Endometrial microvascular endothelial cells (primary cell): Measurements from ENCODE around the gene MSI2. TPM values are rescaled to one million over a fixed set of nuclear protein-coding genes. Genes with fewer than 3 reads are reported as not detected.

Experiments used
- in situ Hi-C: cut with HindIII; loops from 2 replicates; pipeline ENCODE4 v1.10.0; 2017; ENCODE audit warnings: low sequenced_read_pairs, low pct_unique_long_range_greater_than_20kb; ENCODE audit errors: inconsistent ontology term
- total RNA-seq: library from RNA; depleted of rRNA; stranded (reverse); fragments of >200 nt; gene quantifications from one replicate; pipeline ENCODE4 v1.2.3, GENCODE V29; 2015; ENCODE audit errors: inconsistent ontology term

MSI2 gene
- total RNA-seq, 1 donor from 2014 or later, result 19.2 TPM

GRCh38 chr17:57570724-57571344, 314.5 kb downstream of the MSI2 start:
- in situ Hi-C loops, result no loop called here

DNA sequence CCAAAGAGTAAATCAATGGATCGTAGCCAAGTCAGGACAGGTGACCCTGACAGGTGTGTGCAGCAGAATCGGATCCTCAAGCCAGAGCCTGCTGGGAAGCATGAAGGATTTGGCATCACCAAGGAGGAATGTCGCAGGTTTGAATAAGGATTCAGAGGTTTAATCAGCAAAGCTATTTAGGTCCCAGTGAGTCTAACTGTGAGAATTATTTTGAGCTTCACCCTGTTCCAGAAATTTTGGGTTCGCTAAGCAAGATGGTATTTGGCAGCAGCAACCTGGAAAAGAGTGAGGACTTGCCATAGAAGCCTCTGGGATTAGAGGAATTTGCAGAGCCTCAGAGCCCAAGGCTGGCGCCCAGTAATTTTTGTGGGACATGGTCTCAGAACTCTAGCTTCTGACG, 315.7 kb downstream of the MSI2 start:
- in situ Hi-C loops, result no loop called here

- in situ Hi-C loops, result no loop called here
Observed at GRCh38 chr17:57572600-57572999, 316.3 kb downstream of the MSI2 start.

- in situ Hi-C loops, result no loop called here
Observed at GRCh38 chr17:57574040-57574513, 317.8 kb downstream of the MSI2 start.

DNA sequence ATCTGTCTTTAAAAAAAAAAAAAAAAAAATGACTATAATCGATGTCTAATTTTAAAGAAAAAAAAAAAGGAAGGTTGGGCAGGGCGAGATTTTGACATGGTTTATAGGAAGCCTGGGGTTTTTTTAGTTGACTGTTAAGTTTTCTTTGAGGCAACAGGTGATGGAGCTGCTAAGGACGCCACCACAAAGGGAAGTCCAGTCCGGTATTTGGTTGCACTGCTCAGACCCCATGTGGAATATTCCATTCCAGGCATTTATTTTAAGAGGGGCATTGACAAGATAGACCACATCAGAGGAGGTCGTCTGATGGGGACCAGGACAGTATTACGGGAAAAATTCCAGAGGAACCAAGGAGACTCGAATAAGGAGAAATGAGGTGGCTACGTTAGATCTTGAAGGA, 320.4 kb downstream of the MSI2 start:
- in situ Hi-C loops, result loop anchor here (25.0 kb wide), 1 partner anchor 139 kb away; no protein-coding TSS in a partner anchor

DNA sequence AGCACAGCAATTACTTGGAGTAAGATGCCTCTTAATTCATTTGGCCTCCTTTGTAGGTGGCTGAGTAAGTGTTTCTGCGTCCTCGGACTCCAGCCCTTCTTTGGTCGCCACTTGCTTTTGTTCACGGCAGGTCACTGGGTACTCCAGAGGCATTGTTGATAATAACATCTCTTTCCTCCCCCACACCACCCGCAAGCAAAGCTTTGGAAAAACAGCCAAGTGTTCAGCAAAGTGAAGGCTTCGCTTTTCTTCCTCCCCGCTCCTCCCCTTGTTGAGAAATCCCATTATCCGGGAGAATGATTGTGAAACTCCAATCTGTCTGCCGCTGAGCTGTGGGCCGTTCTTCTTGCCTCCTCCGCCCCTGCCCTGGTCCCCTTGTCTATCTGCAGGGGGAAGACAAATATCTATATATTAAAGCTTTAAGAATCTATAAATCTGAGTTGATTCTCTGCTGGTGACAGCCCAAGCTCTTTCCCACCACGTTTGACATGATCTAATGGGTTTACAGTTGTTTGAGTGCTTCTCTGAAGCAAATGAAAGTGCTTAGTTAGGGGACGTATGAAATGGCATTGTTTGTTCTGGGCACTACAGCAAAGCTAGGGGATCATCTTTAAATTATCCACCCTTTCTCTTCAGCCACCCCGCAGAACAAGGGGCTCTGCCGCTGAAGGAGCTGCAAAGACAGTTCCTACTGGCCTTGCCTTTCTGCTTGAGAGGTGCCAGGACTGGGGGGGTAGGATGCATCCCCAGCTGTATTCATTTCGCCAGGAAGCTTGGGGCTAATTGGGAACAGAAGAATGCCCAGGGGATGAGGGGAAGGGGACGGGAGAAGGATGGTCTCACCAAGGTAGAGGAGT, 321.7 kb downstream of the MSI2 start:
- in situ Hi-C loops, result loop anchor here (25.0 kb wide), 1 partner anchor 141 kb away; no protein-coding TSS in a partner anchor

GRCh38 chr17:57578608-57579225, 322.4 kb downstream of the MSI2 start:
- in situ Hi-C loops, result loop anchor here (25.0 kb wide), 1 partner anchor 141 kb away; no protein-coding TSS in a partner anchor

- in situ Hi-C loops, result loop anchor here (25.0 kb wide), 1 partner anchor 142 kb away; no protein-coding TSS in a partner anchor
Observed at GRCh38 chr17:57579245-57579644, 322.9 kb downstream of the MSI2 start.

- in situ Hi-C loops, result loop anchor here (25.0 kb wide), 1 partner anchor 143 kb away; no protein-coding TSS in a partner anchor
Observed at GRCh38 chr17:57580055-57580739, 323.9 kb downstream of the MSI2 start.

GRCh38 chr17:57582881-57583756, 326.8 kb downstream of the MSI2 start:
- in situ Hi-C loops, result loop anchor here (25.0 kb wide), 1 partner anchor 146 kb away; no protein-coding TSS in a partner anchor

DNA sequence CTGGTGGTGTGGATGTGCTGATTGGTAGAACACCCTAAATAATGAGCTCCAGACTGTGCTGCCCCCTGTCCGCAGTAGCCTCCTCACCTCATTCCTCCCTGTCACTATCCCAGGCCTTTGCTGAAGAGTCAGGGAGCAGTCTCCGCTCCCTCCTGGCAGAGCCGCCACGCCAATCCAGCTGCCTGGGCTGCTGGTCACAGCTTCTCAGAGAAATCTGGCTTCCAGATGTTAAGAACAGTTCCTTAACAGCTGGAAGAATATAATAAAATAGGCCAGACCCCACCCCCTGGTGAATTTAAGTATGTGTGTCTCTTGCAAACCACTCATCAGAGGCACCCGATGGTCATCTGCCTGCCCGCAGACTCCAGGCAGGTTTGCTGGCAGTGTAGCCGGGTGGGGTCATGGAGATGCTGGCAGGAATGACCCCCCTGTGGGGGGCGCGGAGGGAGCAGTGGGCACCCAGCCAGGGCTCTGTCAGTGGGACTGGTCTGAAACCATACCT, 327.8 kb downstream of the MSI2 start:
- in situ Hi-C loops, result loop anchor here (25.0 kb wide), 1 partner anchor 147 kb away; no protein-coding TSS in a partner anchor

DNA sequence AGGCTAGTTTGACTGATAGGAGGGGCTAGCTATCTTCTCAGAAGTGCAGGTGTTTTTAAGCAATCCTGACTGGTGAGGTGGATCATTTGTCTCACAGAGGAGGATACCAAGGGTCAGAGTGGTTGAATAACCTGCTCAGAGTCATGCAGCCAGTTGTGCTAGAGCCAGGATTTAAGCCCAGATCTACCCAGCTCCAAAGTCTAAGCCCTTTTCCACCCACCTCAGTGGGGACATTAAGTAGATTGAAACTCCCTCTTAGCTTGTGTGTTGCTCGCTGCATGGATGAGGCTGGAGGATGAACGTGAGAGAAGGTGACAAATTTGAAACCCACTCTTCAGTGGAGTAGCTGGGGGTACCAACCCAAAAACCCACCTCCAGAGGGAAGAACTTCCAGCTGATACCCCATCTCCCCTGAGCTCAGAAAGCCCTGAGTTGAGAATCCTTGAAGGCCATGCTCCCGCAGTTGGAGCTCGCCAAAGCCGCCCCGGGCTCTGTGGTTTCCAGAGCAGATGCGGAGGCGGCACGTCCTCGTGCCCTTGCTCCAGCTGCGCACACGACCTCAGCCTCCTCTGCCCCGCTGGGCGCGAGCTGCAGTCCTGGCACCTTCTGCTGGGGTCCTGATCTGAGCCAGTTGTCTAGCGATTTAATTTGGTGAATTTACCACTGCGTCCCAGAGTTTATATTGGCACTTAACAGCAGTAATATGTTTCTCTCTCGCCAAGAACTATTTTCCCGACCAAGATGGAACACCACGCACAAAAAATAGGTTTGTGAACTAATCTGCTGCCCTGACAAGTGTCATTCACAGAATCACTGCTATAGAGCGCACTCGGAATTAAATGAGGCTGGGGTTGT, 329.2 kb downstream of the MSI2 start:
- in situ Hi-C loops, result loop anchor here (25.0 kb wide), 1 partner anchor 148 kb away; no protein-coding TSS in a partner anchor

DNA sequence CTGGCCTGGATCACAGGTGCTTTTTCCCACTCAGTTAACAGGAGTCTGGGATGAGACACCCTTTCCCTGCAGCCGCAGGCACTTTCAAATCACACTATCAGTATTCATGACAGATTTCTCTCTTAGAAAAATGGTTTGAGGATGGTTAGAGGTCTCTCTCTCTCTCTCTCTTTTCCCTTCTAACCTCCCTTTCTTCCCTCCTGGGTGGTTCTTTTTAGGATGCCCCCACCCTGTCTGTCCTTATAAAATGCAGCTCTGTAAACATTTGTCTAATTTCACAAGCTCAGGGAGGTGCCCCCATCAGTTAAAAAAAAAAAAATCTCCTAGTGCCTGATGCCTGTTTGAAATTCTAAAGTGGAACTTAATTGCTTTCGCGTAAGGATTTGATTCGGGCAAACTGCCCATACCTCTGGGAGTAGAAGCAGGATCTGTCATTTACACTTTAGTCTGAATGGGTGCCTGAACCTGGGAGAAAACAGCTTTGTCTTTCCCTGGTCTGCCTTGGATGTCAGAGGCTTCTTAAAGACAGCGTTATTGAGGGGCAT, 329.9 kb downstream of the MSI2 start:
- in situ Hi-C loops, result loop anchor here (25.0 kb wide), 1 partner anchor 149 kb away; no protein-coding TSS in a partner anchor

DNA sequence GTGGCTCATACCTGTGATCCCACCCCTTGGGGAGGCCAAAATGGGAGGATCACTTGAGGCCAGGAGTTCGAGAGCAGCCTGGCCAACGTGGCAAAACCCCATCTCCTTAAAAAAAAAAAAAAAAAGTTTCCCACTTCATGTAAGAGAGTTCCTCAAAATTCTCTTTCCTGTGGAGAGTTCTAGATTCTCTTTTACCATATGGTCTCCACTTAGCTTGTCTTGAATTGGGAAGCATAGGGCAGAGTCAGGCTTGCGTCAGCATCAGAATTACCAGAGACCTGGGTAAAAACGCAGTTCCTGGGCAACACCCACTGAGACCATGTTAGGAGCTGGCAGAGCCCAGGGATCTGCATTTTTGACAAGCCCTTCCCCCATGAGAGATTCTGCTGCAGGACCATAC, 330.4 kb downstream of the MSI2 start:
- in situ Hi-C loops, result loop anchor here (25.0 kb wide), 1 partner anchor 149 kb away; no protein-coding TSS in a partner anchor

DNA sequence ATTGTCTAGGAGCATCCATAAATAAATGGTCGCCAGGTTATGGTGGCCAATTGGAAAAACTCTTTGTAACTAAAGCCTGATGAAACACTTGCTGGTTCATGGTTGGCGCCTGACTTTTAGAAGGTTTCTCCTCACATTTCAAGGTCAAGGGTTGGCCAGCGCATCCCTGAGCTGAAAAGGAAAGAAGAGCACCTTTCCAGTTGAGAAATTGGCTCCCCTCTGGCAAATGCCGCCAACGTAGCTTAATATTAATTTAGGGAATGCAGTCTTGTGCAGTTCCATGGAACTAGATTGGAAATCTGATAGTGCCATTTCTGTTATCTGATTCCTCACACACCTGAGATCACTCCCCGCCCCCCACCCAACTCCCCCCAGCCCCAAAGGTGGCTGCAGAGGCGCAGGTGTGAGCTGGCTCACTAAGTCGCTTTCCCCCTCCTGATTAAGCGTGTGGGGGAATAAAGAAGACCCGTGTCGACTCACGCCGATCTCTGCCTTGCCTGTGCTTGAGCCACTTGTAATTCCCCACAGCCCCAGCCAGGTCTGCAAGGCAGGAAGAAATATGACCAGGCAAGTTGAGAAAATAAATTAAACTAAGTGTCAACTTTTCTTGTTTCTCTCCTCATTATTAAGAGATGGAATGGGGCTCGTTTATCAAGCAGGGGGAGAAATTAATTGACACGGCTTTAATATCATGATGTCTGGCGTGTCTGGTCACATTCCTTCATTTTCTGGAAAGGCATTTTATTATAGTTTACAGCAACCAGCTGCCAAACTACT, 331.1 kb downstream of the MSI2 start:
- in situ Hi-C loops, result loop anchor here (25.0 kb wide), 1 partner anchor 150 kb away; no protein-coding TSS in a partner anchor
